Measurements from ENCODE around the gene SCCPDH.
"Not testable (repeated sequence)": the region's sequence is repeated elsewhere in the genome, so short reads cannot be mapped to it uniquely, and the experiment has no call there.

Gene SCCPDH

GRCh38 chr1:246811985-246812384, 87.8 kb downstream of the SCCPDH start:
- DNase-seq (ENCODE audit: low spot score) (no peak), ATAC-seq (ENCODE audit: low read depth) (no peak)
- no peaks in the 10 kb centered on the region for H3K9me3 ChIP-seq (ENCODE audit: severe bottlenecking)
- H3K27ac ChIP-seq (ENCODE audit: poor library complexity, severe bottlenecking): no peak overlapping the region
- no peak overlapping the region for H3K4me3 ChIP-seq (ENCODE audit: severe bottlenecking)
- H3K27me3 ChIP-seq (ENCODE audit: insufficient read depth, poor library complexity, severe bottlenecking): no peaks in the 10 kb centered on the region
- H3K4me1 ChIP-seq (ENCODE audit: insufficient read depth, poor library complexity, severe bottlenecking): no peaks in the 10 kb centered on the region
- no peaks in the 10 kb centered on the region for H3K36me3 ChIP-seq (ENCODE audit: low read depth)
- TF ChIP-seq, protein P1, sequence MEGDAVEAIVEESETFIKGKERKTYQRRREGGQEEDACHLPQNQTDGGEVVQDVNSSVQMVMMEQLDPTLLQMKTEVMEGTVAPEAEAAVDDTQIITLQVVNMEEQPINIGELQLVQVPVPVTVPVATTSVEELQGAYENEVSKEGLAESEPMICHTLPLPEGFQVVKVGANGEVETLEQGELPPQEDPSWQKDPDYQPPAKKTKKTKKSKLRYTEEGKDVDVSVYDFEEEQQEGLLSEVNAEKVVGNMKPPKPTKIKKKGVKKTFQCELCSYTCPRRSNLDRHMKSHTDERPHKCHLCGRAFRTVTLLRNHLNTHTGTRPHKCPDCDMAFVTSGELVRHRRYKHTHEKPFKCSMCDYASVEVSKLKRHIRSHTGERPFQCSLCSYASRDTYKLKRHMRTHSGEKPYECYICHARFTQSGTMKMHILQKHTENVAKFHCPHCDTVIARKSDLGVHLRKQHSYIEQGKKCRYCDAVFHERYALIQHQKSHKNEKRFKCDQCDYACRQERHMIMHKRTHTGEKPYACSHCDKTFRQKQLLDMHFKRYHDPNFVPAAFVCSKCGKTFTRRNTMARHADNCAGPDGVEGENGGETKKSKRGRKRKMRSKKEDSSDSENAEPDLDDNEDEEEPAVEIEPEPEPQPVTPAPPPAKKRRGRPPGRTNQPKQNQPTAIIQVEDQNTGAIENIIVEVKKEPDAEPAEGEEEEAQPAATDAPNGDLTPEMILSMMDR (IDR thresholded peaks at IDR 0.05; ENCODE audit: poor library complexity, severe bottlenecking): no peak

- H3K27ac ChIP-seq (ENCODE audit: poor library complexity, severe bottlenecking); H3K4me3 ChIP-seq (ENCODE audit: severe bottlenecking); H3K9me3 ChIP-seq (ENCODE audit: severe bottlenecking); H3K4me1 ChIP-seq (ENCODE audit: insufficient read depth, poor library complexity, severe bottlenecking); H3K36me3 ChIP-seq (ENCODE audit: low read depth); ATAC-seq (ENCODE audit: low read depth); H3K27me3 ChIP-seq (ENCODE audit: insufficient read depth, poor library complexity, severe bottlenecking); DNase-seq (ENCODE audit: low spot score): not testable (repeated sequence)
Observed at GRCh38 chr1:246813325-246813724, 89.1 kb downstream of the SCCPDH start.

GRCh38 chr1:246814890-246815289, 90.7 kb downstream of the SCCPDH start:
- Histone ChIP-seq H3K27ac (ENCODE audit: poor library complexity, severe bottlenecking) (no peak overlapping the region), H3K4me1 (ENCODE audit: insufficient read depth, poor library complexity, severe bottlenecking) (no peaks in the 10 kb centered on the region), H3K36me3 (ENCODE audit: low read depth) (no peaks in the 10 kb centered on the region), H3K9me3 (ENCODE audit: severe bottlenecking) (no peaks in the 10 kb centered on the region), H3K4me3 (ENCODE audit: severe bottlenecking) (no peak overlapping the region), H3K27me3 (ENCODE audit: insufficient read depth, poor library complexity, severe bottlenecking) (no peaks in the 10 kb centered on the region)
- DNase-seq (ENCODE audit: low spot score): no peak
- TF ChIP-seq, protein P1 (IDR thresholded peaks at IDR 0.05; ENCODE audit: poor library complexity, severe bottlenecking): no peak
- ATAC-seq (ENCODE audit: low read depth): no peak

DNA sequence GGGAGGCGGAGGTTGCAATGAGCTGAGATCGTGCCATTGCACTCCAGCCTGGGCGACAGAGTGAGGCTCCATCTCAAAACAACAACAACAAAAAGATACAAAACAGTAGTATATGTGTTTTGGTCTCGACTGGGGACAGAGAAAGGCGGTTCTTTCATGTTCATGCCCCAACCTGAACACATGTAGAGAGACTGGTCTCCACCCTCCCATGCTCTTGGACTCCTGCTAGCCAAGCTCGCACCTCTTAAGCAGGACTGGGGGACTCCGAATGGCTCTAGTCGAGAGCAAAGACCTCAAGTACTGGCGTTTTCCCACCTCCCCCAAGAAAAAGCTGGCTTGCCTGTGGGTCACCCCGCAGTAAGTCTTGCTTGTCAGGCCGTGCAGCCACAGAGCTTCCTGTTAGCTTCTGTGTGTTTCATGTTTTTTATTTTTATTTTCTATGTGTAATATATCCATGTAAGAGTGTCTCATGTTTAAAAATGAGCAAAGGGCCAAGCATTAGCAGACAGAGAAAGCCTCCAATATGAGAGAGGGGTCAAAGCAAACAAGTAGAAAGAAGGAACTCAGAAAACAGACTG, 91.6 kb downstream of the SCCPDH start:
- no peaks in the 10 kb centered on the region for H3K27me3 ChIP-seq (ENCODE audit: insufficient read depth, poor library complexity, severe bottlenecking)
- no peak for ATAC-seq (ENCODE audit: low read depth)
- no peaks in the 10 kb centered on the region for H3K36me3 ChIP-seq (ENCODE audit: low read depth)
- no peak overlapping the region for H3K4me3 ChIP-seq (ENCODE audit: severe bottlenecking)
- DNase-seq (ENCODE audit: low spot score): no peak
- H3K9me3 ChIP-seq (ENCODE audit: severe bottlenecking): no peaks in the 10 kb centered on the region
- TF ChIP-seq, protein P1 (IDR thresholded peaks at IDR 0.05; ENCODE audit: poor library complexity, severe bottlenecking): no peak
- no peak overlapping the region for H3K27ac ChIP-seq (ENCODE audit: poor library complexity, severe bottlenecking)
- H3K4me1 ChIP-seq (ENCODE audit: insufficient read depth, poor library complexity, severe bottlenecking): no peaks in the 10 kb centered on the region

Measured in RWPE2 (cell line).